ENCODE results near the gene ELAC2. TPM values are rescaled to one million over a fixed set of nuclear protein-coding genes. Genes with fewer than 3 reads are reported as not detected.

Gene ELAC2
- polyA plus RNA-seq, 3 donors = 24.2 to 39.6 (median 26.0) TPM

- Mint-ChIP-seq H3K27ac (no peak overlapping the region), H3K27me3 (ENCODE audit: low read depth in 3 of 3) (peaks cover 1 to 7% (median 5%) of the 10 kb centered on the region in 3 donors), H3K36me3 (no peaks in the 10 kb centered on the region), H3K4me3 (no peak overlapping the region), H3K9me3 (peaks cover 10 to 28% (median 18%) of the 10 kb centered on the region in 7 donors), H3K4me1 (no peaks in the 10 kb centered on the region)
- no peaks in the 10 kb centered on the region for H3K4me1 ChIP-seq (ENCODE audit: control insufficient read depth in 1 of 2, insufficient read depth in 2 of 2, low read length in 2 of 2)
- no peak overlapping the region for H3K4me2 ChIP-seq (replicated peaks; ENCODE audit: extremely low read depth, low read length, poor library complexity, severe bottlenecking)
- H3K9ac ChIP-seq (ENCODE audit: insufficient read depth, low read length, poor library complexity, severe bottlenecking) = no peak overlapping the region
- no peaks in the 10 kb centered on the region for H3K79me2 ChIP-seq (ENCODE audit: insufficient read depth, low read length)
- WGBS (ENCODE audit: insufficient coverage) = no CpG with 5 or more reads among the region's 4 CpGs
- H3K9me3 ChIP-seq (replicated peaks in 1 of 2; ENCODE audit: control insufficient read depth in 1 of 2, insufficient read depth in 1 of 2, low read length in 2 of 2) = peaks cover 4 to 9% of the 10 kb centered on the region in 2 donors
- intact Hi-C loops (cut with micrococcal nuclease) = no loop called here
- no peaks in the 10 kb centered on the region for H4K20me1 ChIP-seq (ENCODE audit: insufficient read depth, low read length)
- TF ChIP-seq CTCF (IDR thresholded peaks at IDR 0.05) = no peak
- H2AFZ ChIP-seq (ENCODE audit: insufficient read depth, low read depth, low read length, poor library complexity, severe bottlenecking) = no peak overlapping the region
- H3K27me3 ChIP-seq (ENCODE audit: control insufficient read depth in 2 of 2, insufficient read depth in 2 of 2, low read length in 2 of 2) = no peaks in the 10 kb centered on the region
- H3K36me3 ChIP-seq (replicated peaks in 1 of 2; ENCODE audit: control insufficient read depth in 1 of 2, insufficient read depth in 2 of 2, low read length in 2 of 2) = no peaks in the 10 kb centered on the region
- no peak for DNase-seq
- H3K4me3 ChIP-seq (replicated peaks in 1 of 3; ENCODE audit: low read depth in 2 of 3, low read length in 3 of 3) = no peak overlapping the region
- no peak overlapping the region for H3K27ac ChIP-seq (ENCODE audit: low read depth in 1 of 2, low read length in 2 of 2)
Observed at GRCh38 chr17:13038931-13039665, 21.3 kb upstream of the ELAC2 start.

GRCh38 chr17:13036751-13037150, 18.9 kb upstream of the ELAC2 start:
- H3K4me3 Mint-ChIP-seq = no peak overlapping the region
- Histone ChIP-seq H3K9ac (ENCODE audit: insufficient read depth, low read length, poor library complexity, severe bottlenecking) (no peak overlapping the region), H3K27me3 (ENCODE audit: control insufficient read depth in 2 of 2, insufficient read depth in 2 of 2, low read length in 2 of 2) (no peaks in the 10 kb centered on the region), H3K79me2 (ENCODE audit: insufficient read depth, low read length) (no peaks in the 10 kb centered on the region), H3K9me3 (replicated peaks in 1 of 2; ENCODE audit: control insufficient read depth in 1 of 2, insufficient read depth in 1 of 2, low read length in 2 of 2) (peaks cover 4 to 9% of the 10 kb centered on the region in 2 donors), H3K36me3 (replicated peaks in 1 of 2; ENCODE audit: control insufficient read depth in 1 of 2, insufficient read depth in 2 of 2, low read length in 2 of 2) (no peaks in the 10 kb centered on the region), H4K20me1 (ENCODE audit: insufficient read depth, low read length) (no peaks in the 10 kb centered on the region), H3K4me2 (replicated peaks; ENCODE audit: extremely low read depth, low read length, poor library complexity, severe bottlenecking) (no peak overlapping the region), H3K27ac (ENCODE audit: low read depth in 1 of 2, low read length in 2 of 2) (no peak overlapping the region), H3K4me1 (ENCODE audit: control insufficient read depth in 1 of 2, insufficient read depth in 2 of 2, low read length in 2 of 2) (peaks cover 0 to 3% of the 10 kb centered on the region in 2 donors), H3K4me3 (replicated peaks in 1 of 3; ENCODE audit: low read depth in 2 of 3, low read length in 3 of 3) (no peak overlapping the region), H2AFZ (ENCODE audit: insufficient read depth, low read depth, low read length, poor library complexity, severe bottlenecking) (no peak overlapping the region)
- no peak overlapping the region for H3K27ac Mint-ChIP-seq
- no peak for TF ChIP-seq CTCF (IDR thresholded peaks at IDR 0.05)
- intact Hi-C loops (cut with micrococcal nuclease) = no loop called here
- peaks cover 10 to 25% (median 17%) of the 10 kb centered on the region in 7 donors for H3K9me3 Mint-ChIP-seq
- peaks cover 1 to 4% (median 1%) of the 10 kb centered on the region in 3 donors for H3K27me3 Mint-ChIP-seq (ENCODE audit: low read depth in 3 of 3)
- DNase-seq = no peak
- H3K4me1 Mint-ChIP-seq = peaks cover 3% of the 10 kb centered on the region
- no peaks in the 10 kb centered on the region for H3K36me3 Mint-ChIP-seq

Data from CD14-positive monocyte (primary cell).